ENCODE results near the gene IGF2BP3. TPM values are rescaled to one million over a fixed set of nuclear protein-coding genes. Genes with fewer than 3 reads are reported as not detected.
"Not testable (repeated sequence)": the region's sequence is repeated elsewhere in the genome, so short reads cannot be mapped to it uniquely, and the experiment has no call there.

IGF2BP3 gene
- total RNA-seq, 1 donor from 2014 or later, result 0.66 TPM

DNA sequence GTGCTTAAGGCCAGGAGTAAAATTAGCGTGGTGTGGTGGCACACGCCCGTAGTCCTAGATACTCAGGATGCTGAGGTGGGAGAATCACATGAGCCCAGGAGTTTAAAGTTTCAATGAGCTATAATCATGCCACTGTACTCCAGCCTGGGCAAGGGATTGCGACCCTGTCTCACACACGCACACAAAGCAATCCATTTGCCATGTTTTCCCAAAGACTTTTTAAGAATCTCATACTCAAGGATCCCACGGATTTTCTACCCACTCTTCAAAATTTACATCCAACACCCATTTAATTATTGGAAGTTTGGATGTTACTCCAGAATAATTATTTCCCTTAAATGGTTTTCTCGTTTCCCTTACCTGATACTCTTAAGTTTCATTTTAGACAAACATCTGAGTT, 47.9 kb downstream of the IGF2BP3 start:
- DNase-seq (ENCODE audit: low spot score), result no peak

DNA sequence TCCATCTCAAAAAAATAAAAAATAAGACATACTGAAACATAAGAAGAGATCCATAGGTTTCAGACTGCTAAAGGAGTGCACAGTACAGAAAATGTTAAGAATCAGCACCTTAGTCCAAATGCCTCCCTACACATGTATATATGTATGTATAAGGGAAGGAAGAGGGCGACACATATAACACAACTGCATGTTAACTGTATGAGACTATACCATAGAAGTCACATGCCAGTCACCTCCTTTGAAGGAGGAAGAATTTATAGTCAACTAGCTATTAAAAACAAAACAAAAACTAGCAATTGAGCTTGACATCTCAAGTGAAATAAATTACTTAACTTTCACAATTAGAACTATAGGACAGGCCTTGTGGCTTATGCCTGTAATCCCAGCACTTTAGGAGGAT, 50.4 kb downstream of the IGF2BP3 start:
- DNase-seq (ENCODE audit: low spot score), result no peak

DNA sequence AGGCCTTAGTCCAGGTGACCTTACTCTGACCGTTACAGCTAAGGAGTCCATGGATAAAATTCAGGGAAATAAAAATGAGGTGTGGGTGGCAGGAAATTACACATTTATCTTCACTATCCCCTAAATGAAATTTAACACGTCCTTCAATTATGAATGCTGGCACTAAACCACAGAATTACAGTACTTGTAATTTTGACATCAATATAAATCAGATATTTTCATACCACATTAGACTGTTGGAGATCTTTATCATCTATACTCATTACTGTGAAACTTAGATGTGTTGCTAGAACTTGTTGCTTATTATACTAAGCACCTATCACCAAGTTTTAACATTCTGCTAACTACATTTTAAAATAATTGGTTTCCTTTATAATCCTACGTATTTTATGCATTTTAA, 51.1 kb downstream of the IGF2BP3 start:
- no peak for DNase-seq (ENCODE audit: low spot score)

DNA sequence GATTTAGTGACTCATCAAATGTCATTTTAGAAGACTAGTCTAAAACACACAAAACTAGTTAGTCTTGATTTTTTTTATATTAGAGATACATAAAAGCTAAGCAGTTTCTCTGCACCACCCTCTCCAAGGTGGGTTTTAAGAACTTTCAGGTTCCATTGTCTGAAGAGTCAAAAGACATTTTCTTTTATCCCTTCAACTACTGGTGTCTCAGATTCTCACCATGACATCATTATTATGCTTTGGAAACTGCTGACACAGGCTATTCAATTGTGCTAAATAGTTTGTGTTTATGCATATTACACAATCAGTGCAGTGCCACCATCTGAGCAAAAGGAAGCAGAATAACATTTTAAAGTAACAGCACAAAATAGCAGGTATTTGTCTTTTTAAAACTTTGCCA, 52.2 kb downstream of the IGF2BP3 start:
- no peak for DNase-seq (ENCODE audit: low spot score)

DNA sequence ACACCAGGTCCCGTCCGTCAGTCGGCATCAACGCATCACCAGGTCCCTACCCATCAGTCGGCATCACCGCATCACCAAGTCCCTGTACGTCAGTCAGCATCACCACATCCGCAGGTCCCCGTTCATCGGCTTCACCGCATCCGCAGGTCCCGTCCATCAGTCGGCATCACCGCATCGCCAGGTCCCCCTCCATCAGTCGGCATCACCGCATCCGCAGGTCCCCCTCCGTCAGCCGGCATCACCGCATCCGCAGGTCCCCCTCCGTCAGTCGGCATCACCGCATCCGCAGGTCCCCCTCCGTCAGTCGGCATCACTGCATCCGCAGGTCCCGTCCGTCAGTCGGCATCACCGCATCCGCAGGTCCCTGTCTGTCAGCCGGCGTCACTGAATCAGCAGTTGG, 55.1 kb downstream of the IGF2BP3 start:
- no peak for DNase-seq (ENCODE audit: low spot score)

DNA sequence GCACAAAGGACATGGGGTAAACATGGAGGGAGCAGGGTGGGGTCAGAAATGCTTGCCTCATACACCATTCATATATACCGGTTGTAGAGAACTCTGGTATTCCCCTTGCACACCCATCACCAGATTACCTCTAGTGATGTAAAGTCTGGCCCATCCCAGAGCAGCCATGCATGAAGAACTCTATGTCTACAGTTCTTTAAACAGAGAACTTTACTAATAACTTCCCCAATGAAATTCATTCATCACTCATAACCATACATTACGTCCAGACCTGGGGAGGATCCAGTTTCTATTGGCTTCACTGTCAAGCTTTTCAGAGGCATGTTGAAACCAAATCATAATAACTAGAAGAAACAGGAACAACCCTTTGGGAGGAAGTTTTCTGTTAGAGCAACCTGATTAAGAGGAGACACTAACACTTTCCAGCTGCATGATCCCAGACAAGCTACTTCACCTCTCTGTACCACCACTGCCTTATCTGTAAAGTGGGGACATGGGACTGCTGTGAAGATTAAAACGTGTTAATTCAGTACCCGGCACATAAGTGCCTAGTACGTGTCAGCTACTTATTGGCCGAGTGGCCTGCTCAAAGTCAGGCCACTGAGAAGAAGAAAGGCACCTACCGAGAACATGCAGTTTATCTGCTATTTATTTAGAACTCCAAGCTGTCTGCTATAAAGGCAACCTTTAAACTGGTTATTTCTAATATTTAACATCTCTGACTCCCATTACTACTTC, 59.7 kb downstream of the IGF2BP3 start:
- no peak for DNase-seq (ENCODE audit: low spot score)

DNA sequence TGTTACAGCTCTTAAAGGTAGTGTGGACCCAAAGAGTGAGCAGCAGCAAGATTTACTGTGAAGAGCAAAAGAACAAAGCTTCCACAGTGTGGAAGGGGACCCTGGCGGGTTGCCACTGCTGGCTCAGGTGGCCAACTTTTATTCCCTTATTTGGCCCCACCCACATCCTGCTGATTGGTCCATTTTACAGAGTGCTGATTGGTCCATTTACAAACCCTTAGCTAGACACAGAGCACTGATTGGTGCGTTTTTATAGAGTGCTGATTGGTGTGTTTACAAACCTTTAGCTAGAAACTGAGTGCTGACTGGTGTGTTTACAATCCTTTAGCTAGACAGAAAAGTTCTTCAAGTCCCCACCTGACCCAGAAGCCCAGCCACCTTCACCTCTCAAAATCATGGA, 63.7 kb downstream of the IGF2BP3 start:
- not testable (repeated sequence) for DNase-seq (ENCODE audit: low spot score)

DNA sequence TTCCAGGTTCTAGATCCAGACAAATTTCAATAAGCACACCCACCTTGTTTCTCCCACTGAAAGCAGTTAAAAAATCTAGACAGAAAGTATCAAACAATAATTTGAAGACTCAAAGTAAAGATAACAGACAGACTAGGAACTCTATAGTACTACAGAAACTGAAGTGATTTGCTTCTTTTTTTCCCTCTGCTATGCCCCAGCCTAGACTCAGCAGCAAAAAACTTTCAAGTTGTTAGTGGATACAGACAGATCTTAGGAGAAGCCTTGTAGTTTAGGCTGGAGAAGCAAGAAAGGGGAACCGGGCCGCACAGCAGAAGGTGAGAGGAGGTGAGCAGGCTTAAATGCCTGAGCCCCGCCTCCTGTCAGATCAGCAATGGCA, 65.1 kb downstream of the IGF2BP3 start:
- no peak for DNase-seq (ENCODE audit: low spot score)

DNA sequence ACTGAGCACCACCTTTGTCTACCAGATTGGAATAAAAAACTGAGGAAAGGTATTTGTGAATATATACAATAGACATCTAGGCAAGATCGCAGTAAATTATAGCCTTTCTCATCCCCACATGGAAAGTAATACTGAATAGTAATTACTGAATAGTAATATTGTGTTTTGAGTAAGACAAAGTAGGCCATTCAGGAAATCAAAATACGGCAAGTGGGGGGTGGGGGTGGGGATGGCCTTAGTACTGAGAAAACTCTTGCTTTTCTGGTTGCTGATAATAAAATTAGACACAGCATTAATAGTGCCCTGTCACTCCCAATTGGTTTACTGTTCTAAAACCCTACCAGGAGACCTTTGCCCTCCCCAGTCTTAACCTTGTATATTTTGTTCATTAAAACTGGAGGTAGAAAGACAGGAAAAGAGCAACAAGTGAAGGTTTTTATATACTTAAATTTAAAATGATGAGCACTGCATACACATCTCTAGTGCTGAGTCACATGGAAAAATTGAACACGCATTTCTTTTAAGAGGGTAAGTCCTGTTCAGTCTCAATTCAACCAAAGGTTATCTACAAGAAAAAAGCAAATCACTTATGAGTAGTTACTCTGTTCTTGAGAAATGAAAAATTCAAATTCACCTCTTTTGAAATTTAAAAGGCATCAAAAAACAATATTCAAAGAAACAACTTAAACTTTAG, 65.6 kb downstream of the IGF2BP3 start:
- DNase-seq (ENCODE audit: low spot score), result no peak

DNA sequence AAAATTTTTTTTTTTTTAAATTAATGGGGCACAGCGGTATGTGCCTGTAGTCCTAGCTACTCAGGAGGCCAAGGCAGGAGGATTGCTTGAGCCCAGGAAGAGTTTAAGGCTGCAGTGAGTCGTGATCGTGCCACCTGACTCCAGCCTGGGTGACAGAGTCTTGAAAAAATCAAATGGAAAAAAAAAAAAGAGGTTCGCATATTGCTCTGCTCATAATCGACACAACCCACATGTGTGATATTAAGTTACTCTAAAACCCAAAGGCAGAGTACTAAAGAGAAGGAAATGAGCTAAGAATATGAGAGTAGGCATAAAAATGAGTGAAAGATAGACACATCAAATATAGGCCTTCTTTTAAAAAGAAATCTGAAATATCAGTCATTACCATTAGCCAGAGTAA, 66.3 kb downstream of the IGF2BP3 start:
- DNase-seq (ENCODE audit: low spot score), result no peak

DNA sequence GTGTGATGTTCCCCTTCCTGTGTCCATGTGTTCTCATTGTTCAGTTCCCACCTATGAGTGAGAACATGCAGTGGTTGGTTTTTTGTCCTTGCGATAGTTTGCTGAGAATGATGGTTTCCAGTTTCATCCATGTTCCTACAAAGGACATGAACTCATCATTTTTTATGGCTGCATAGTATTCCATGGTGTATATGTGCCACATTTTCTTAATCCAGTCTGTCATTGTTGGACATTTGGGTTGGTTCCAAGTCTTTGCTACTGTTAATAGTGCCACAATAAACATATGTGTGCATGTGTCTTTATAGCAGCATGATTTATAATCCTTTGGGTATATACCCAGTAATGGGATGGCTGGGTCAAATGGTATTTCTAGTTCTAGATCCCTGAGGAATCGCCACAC, 72.2 kb downstream of the IGF2BP3 start:
- not testable (repeated sequence) for DNase-seq (ENCODE audit: low spot score)

DNA sequence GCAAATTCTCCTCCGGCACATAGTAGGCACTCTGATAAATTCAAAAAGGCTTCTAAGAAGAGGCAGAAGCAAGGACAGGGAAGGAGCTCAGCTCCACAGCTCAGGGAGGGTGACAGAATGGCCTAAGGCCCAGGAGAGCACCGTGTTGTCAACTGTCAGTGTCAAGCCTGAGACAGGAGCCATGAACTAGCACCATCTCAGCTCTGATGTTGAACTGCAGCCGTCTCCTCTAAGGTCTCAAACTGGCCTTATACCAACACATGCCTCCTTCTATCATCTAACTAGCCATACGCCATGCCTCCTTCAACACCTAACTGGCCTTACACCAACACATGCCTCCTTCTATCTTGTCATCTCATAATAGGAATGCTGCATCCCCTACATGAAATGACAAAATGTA, 73.0 kb downstream of the IGF2BP3 start:
- no peak for DNase-seq (ENCODE audit: low spot score)

DNA sequence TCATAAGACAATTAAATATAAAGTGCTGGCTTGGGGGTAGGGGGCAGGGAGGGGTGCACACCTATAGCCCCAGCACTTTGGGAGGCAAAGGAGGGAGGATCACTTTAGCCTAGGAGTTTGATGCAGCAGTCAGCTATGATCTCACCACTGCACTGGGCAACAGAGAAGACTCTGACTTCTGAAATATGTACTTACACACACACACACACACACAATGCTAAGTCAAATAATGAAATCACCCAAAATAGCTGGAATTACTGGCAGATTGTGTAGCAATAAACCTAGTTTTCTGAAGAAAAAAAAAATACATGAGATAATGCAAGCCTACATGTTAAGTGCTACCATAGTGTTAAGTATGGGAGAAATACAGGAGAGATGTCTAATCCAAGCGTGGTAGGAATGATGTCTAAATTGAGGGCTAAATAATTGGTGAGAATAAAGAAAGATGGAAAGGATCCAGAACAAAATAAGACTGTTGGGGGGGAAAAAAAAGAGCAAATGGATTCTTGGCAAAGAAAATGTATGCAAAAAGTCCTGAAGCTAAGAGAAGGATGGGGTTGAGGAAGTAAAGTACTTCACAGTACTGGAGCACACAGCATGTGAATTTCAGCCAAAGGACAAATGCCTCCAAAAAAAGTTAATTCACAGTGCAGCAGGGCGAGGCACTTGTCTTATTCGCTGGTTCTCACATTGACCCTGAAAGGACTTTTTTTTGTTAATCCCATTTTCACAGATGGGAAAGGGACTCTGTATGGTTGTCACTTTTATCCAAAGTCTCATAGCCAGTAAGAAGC, 73.9 kb downstream of the IGF2BP3 start:
- no peak for DNase-seq (ENCODE audit: low spot score)

DNA sequence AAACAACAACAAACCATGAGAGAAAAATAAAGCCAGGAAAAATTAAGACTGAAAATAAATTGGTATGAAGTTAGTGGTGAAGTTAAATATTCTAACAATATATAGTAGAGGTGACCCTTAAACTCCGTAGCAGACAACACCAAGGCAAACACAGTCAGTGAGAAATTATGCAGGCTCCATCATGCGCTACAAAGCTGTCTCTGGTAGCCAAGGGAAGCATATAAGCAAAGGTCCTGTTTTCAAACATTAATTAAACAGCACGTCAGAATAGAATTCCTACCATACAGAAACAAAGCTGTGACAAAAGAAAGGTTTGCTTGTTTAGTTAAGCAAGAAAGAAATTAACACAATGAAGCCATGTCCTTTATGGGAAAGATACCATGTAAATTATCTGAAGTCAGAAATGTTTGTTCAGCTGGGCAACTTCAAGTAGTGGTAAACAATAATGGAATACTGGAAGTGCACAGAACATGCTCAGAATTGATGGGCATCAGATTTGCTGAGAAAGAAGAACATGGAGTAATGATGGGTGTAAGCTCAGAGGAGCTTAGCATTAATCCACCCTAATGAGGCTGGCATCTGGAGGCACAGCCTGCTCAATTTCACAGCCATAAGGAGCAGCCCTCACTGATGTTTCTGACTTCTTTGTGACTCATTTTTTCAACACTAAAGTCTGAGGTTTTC, 75.7 kb downstream of the IGF2BP3 start:
- DNase-seq (ENCODE audit: low spot score), result no peak

DNA sequence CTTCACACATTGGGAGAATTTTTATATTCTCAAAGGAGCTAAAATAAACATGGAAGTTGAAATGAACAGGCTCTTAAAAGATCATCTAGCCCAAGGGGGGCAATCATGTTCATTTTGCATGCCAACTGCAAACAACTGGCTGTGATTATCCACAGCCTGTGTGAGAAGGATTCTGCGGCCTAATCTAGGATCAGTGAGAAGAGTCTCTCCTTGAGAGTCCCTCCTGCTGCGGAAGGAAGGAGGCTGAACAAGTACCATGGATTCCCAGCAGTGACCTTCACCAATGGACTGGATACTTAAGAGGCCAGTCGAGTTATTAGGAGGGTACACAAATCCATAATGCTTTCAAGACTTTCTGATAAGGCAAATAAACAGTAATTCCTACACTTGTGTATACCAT, 76.7 kb downstream of the IGF2BP3 start:
- no peak for DNase-seq (ENCODE audit: low spot score)

DNA sequence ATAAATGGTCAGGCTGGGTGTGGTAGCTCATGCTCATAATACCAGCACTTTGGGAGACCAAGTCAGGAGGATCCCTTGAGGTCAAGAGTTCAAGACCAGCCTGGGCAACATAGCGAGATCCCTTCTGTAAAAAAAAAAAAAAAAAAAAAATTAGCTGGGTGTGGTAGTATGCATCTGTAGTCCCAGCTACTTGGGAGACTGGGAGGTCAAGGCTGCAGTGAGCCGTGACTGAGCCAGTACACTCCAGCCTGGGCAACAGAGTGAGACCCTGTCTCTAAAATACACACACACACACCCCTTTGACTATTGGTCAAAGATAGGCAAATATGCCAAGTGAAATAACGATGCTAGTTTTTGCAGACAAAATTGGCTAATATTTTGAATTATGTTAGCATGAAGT, 80.6 kb downstream of the IGF2BP3 start:
- no peak for DNase-seq (ENCODE audit: low spot score)

DNA sequence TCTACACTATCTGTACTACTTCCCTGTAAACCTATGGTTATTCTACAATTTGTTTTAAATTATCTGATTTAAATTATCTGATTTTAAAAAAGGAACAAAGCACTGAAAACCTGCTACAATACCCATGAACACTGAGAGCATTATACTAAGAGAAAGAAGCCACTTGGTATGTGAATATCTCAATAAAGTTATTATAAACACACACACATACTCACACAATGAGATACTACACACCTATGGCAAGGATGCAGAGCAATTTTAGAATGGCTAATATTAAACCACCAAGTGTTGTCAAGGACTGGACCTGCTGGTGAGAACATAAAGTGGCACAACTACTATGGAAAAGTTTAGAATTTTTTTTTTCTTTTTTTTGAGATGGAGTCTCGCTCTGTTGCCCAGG, 82.7 kb downstream of the IGF2BP3 start:
- no peak for DNase-seq (ENCODE audit: low spot score)

DNA sequence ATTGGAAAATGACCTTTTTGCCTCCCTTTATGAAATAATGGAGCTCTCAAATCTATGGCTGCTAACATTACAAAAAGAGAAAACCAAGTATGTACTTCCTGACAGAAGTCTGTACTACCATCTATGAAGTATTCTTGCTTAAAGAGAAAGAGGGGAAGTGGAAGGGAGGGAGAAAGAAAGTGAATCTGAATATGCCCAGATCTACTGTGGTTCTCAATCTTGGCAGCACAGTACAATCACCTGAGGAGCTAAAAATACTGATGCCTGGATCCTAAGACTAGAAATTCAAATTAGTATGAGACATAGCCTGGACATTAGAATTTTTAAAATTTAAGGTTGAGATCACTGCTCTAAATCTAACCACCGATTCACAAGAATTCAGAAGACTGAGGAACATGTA, 85.2 kb downstream of the IGF2BP3 start:
- no peak for DNase-seq (ENCODE audit: low spot score)

DNA sequence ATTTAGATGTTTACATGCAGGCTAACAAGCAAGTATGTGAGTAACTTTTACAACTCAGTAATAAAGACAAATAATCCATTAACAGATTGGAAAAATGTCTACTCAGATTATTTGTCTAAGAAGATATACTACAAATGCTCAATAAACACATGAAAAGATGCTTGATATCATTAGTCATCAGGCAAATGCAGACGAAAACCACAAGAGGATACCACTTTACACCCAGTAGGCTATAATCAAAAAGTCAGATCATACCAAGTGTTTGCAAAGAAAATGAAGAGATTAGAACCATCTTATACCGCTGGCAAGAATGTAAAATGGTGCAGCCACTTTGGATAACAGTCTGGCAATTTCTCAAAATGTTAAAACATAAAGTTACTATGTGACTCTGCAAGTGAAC, 87.1 kb downstream of the IGF2BP3 start:
- DNase-seq (ENCODE audit: low spot score), result no peak

DNA sequence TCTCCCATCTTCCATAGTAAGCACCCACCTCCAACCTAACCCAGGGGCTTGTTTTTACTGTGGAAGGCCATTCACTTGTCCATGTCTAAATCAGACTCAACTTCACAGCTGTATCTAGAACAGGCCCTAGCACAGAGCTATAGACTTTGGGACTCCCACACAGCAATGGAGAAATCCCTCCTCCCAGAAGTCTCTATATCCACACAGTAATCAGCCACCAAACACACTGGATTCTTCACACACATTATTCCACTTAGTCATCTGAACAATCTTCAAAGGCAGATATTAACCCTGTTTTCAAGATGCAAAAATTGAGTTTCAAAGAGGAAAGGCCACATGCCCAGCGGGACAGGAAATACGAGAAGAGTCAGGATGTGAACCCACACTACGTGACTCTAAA, 89.3 kb downstream of the IGF2BP3 start:
- no peak for DNase-seq (ENCODE audit: low spot score)

DNA sequence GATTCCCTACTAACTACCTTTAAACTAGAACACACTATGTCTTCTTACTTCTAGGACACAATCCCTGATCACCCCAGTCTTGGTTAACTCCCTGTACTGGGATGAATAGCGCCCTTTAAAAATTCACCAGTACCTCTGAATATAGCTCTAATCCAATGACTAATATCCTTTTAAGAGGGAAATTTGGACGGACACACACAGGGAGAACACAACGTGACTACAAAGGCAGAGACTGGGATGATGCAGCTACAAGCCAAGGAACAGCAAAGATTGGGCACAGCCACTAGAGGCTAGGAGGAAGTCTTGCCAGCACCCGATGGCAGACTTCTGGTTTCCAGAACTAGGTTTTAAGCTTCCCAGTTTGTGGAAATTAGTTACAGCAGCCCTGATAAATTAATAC, 89.7 kb downstream of the IGF2BP3 start:
- no peak for DNase-seq (ENCODE audit: low spot score)

DNA sequence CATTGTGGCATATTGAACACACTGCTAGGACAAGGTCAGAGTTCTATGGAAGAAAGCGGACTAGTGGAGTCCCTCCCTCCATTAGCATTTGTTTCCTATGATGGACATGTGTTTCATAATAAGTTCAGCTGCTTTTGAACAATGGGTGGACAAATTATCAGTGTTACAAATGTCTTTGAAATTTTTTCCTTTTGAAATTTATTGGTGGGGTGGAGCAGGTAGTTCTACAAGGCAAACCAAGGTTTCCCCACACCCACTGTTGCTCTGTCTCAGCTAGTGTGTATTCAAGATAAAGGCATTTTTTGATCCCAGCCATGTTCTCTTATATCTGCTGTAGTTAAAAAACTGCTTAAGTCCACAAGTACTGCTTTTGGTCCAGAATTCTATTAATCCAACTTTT, 91.3 kb downstream of the IGF2BP3 start:
- no peak for DNase-seq (ENCODE audit: low spot score)

All from mucosa of gallbladder (tissue), 1 donor.